HEK293T (cell line): ENCODE data around the gene FAM20A.

Experiments used
- BHLHE40 ChIP-seq: fragments of 450-650 bp; IDR thresholded peaks from 2 replicates; pipeline ENCODE4 v1.6.1; 2016; ENCODE audit warnings: mild to moderate bottlenecking, moderate library complexity, borderline replicate concordance
- ELF4 ChIP-seq: fragments of 450-650 bp; IDR thresholded peaks from 2 replicates; pipeline ENCODE4 v1.6.1; 2017; ENCODE audit warnings: antibody characterized with exemption
- FOXA1 ChIP-seq: fragments of 450-650 bp; IDR thresholded peaks from 2 replicates; pipeline ENCODE4 v1.6.1; 2016; ENCODE audit warnings: mild to moderate bottlenecking
- FOXK2 ChIP-seq: fragments of 450-650 bp; IDR thresholded peaks from 2 replicates; pipeline ENCODE4 v1.6.1; 2016; ENCODE audit warnings: mild to moderate bottlenecking
- FOXM1 ChIP-seq: fragments of 450-650 bp; IDR thresholded peaks from 2 replicates; pipeline ENCODE4 v1.6.1; 2017; ENCODE audit warnings: mild to moderate bottlenecking, borderline replicate concordance
- HDGF ChIP-seq: fragments of 450-650 bp; IDR thresholded peaks from 2 replicates; pipeline ENCODE4 v1.6.1; 2017; ENCODE audit warnings: antibody characterized with exemption, borderline replicate concordance
- L3MBTL2 ChIP-seq: fragments of 450-650 bp; conservative IDR thresholded peaks from 2 replicates; pipeline ENCODE4 v1.6.1; 2016; ENCODE audit warnings: mild to moderate bottlenecking
- NFRKB ChIP-seq: fragments of 450-650 bp; IDR thresholded peaks from 2 replicates; pipeline ENCODE4 v1.6.1; 2016; ENCODE audit warnings: mild to moderate bottlenecking, moderate library complexity
- PKNOX1 ChIP-seq: fragments of 450-650 bp; IDR thresholded peaks from 2 replicates; pipeline ENCODE4 v1.6.1; 2016
- SP1 ChIP-seq: fragments of 450-650 bp; IDR thresholded peaks from 2 replicates; pipeline ENCODE4 v1.6.1; 2017
- SUZ12 ChIP-seq: fragments of 450-650 bp; IDR thresholded peaks from 2 replicates; pipeline ENCODE4 v1.6.1; 2016; ENCODE audit warnings: mild to moderate bottlenecking
- TARDBP ChIP-seq: fragments of 450-650 bp; IDR thresholded peaks from 2 replicates; pipeline ENCODE4 v1.6.1; 2016
- ZNF384 ChIP-seq: fragments of 450-650 bp; IDR thresholded peaks from 2 replicates; pipeline ENCODE4 v1.6.1; 2016

GRCh38 chr17:68540981-68541380 is 60.2 kb downstream of the FAM20A start:
- TF ChIP-seq L3MBTL2 (no peak), SP1 (no peak), BHLHE40 (no peak), ZNF384 (no peak), FOXM1 (no peak), HDGF (no peak), ELF4 (no peak), FOXA1 (no peak), SUZ12 (no peak), PKNOX1 (no peak), FOXK2 (no peak), TARDBP (no peak), NFRKB (no peak)
